ENCODE measurements around the gene CNGA2. TPM values are rescaled to one million over a fixed set of nuclear protein-coding genes. Genes with fewer than 3 reads are reported as not detected.
A peak's percentile ranks its signal among the peaks of the same experiment; 100 is the strongest.

Gene CNGA2
- total RNA-seq, 4 donors from 2014 or later = not detected

DNA sequence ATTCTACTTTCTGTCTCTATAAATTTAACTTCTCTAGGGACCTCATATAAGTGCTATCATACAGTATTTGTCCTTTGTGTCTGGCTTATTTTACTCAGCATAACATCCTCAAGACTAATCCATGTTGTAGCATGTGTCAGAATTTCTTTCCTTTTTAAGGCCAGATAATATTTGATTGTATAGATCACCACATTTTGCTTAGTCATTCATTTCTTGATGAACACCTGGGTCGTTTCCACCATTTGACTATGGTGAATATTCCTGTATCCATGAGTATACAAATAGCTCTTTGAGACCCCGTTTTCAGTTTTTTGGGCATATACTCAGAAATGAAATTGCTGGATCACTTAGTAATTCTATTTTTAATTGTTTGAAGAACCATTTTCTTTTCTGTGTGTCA lies 12.0 kb downstream of the CNGA2 start:
- intact Hi-C loops (cut with DNase I) = loop anchor here (5.0 kb wide), 1 partner anchor 891 kb away; the partner anchor contains the start of gene GABRQ
- Histone ChIP-seq H3K27me3 (no peaks in the 10 kb centered on the region), H3K4me3 (replicated peaks in 1 of 3) (no peak overlapping the region), H3K36me3 (no peaks in the 10 kb centered on the region), H3K4me1 (no peaks in the 10 kb centered on the region), H3K27ac (no peak overlapping the region), H3K9me3 (no peaks in the 10 kb centered on the region)
- TF ChIP-seq POLR2A (IDR thresholded peaks at IDR 0.05) (no peak), CTCF (IDR thresholded peaks at IDR 0.05) (no peak)
- DNase-seq = no peak
- WGBS, 2 donors = 85 to 92% methylated on average over 2 of the region's 2 CpGs

GRCh38 chrX:151750511-151750910 lies 16.0 kb downstream of the CNGA2 start:
- no peaks in the 10 kb centered on the region for H3K27me3 ChIP-seq
- DNase-seq = no peak
- TF ChIP-seq CTCF (IDR thresholded peaks at IDR 0.05) = no peak
- TF ChIP-seq POLR2A (IDR thresholded peaks at IDR 0.05) = no peak
- H3K9me3 ChIP-seq = no peaks in the 10 kb centered on the region
- no peaks in the 10 kb centered on the region for H3K36me3 ChIP-seq
- H3K4me3 ChIP-seq (replicated peaks in 1 of 3) = no peak overlapping the region
- WGBS, 2 donors = 98 to 99% methylated on average over 5 of the region's 5 CpGs
- intact Hi-C loops (cut with DNase I) = no loop called here
- no peaks in the 10 kb centered on the region for H3K4me1 ChIP-seq
- H3K27ac ChIP-seq = no peak overlapping the region

DNA sequence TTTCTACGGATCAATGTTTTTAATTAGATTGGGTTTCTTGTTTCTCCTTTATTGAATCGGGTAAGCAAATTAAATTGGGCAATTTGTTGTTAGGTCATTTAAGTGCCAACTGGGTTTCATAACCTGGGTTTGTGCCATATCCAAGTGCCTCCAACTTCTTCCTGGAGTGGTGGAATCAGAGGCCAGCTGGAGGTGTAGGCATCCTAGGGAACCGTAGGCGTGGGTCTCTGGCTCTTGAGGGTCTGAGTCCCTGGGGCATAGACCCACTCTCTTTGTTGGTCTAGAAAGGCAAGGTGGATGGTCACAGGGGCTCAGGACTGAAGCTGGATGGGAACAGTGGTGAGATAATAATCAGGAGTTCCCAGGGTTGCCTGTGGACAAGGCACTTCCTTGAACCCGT lies 18.3 kb downstream of the CNGA2 start:
- no peak for DNase-seq
- intact Hi-C loops (cut with DNase I) = no loop called here
- H3K4me3 ChIP-seq (replicated peaks in 1 of 3) = no peak overlapping the region
- WGBS, 2 donors = 61 to 89% methylated on average over 2 to 4 of the region's 5 CpGs
- no peaks in the 10 kb centered on the region for H3K27me3 ChIP-seq
- H3K36me3 ChIP-seq = no peaks in the 10 kb centered on the region
- no peaks in the 10 kb centered on the region for H3K9me3 ChIP-seq
- no peak for TF ChIP-seq POLR2A (IDR thresholded peaks at IDR 0.05)
- TF ChIP-seq CTCF (IDR thresholded peaks at IDR 0.05) = no peak
- no peak overlapping the region for H3K27ac ChIP-seq
- no peaks in the 10 kb centered on the region for H3K4me1 ChIP-seq

- intact Hi-C loops (cut with DNase I) = no loop called here
- WGBS, 2 donors = 18 to 20% methylated on average over 2 to 3 of the region's 22 CpGs
- Histone ChIP-seq H3K27me3 (no peaks in the 10 kb centered on the region), H3K36me3 (no peaks in the 10 kb centered on the region), H3K4me3 (replicated peaks in 1 of 3) (no peak overlapping the region), H3K9me3 (no peaks in the 10 kb centered on the region), H3K4me1 (no peaks in the 10 kb centered on the region), H3K27ac (no peak overlapping the region)
- DNase-seq = peak; percentile 55 to 59
- TF ChIP-seq CTCF (IDR thresholded peaks at IDR 0.05) (peak; percentile 50 to 91 (median 77)), POLR2A (IDR thresholded peaks at IDR 0.05) (no peak)
Observed at GRCh38 chrX:151753313-151754046, 18.9 kb downstream of the CNGA2 start.

- 55 to 73% methylated on average over 2 to 3 of the region's 6 CpGs for WGBS, 2 donors
- Histone ChIP-seq H3K27me3 (no peaks in the 10 kb centered on the region), H3K27ac (no peak overlapping the region), H3K36me3 (no peaks in the 10 kb centered on the region), H3K4me1 (no peaks in the 10 kb centered on the region), H3K4me3 (replicated peaks in 1 of 3) (no peak overlapping the region), H3K9me3 (no peaks in the 10 kb centered on the region)
- TF ChIP-seq POLR2A (IDR thresholded peaks at IDR 0.05) = no peak
- no peak for TF ChIP-seq CTCF (IDR thresholded peaks at IDR 0.05)
- intact Hi-C loops (cut with DNase I) = no loop called here
- DNase-seq = peak; percentile 69 to 73
Observed at GRCh38 chrX:151754047-151754429, 19.5 kb downstream of the CNGA2 start.
